NCI-H1105 (cell line): ENCODE results near the gene RASSF10.

Experiments
- DNase-seq: peaks from one replicate; lab custom pipeline; 2025; lab: John Stamatoyannopoulos, UW

Gene RASSF10

DNA sequence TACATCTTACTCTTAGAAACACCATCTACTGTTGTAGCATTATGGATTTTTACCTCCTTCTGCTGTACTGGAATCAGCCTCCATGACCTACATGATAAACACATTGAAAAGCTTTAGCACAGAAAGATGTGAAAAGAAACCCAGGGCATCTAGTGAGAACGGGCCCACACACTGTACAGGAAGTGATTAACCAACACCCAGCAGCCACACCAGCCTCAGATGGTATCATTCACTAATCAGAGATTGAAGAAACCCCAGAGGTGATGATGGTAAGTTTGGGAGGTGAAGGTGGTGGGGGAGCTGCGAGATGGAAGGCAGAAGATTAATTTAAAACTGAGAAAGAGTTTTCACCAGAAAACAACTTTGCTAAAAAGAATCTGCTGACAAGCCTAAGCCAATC, 46.1 kb downstream of the RASSF10 start:
- DNase-seq: no peak

DNA sequence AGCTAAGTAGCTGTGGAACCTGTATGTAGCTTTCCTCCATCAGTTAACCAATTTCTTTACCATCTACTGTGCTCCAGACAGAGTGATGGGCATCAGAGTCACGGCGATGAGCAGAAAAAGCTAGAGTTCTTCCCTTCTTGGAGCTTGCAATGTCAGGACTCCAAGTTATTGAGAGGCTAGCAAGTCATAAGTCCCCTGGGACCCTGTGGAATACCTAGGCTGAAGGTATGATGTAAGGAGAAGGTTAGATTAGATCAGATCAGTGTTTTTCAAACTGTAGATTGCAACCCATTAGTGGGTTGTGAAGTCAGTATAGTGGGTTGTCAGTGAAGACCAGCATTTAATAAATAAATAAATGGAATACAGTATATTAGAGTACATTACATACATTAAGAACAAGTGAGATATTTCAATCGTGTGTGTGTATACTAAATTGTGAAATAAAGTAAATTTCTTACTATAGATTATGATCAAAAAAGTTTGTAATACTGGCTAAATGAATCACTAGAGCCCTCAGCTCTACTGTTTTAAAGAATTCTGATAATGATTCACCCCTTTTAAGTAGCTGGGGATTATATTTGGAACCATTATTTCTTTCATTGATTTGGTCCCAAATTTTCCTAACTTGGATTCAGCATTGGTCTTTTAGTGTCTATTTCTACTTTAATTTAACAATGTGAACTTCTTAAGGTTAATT, 52.3 kb downstream of the RASSF10 start:
- DNase-seq: no peak
